Loucy (cell line): ENCODE data around the gene TEAD1.

Experiments
- H2AFZ ChIP-seq: fragments of 200-600 bp; sonication (generic); 2 replicates; pipeline ENCODE4 v1.6.0; 2016; ENCODE audit warnings: antibody characterized with exemption, mild to moderate bottlenecking, low read length, moderate library complexity
- H3F3A ChIP-seq: fragments of 200-600 bp; 2 replicates; pipeline ENCODE4 v1.6.0; 2016; ENCODE audit warnings: antibody characterized with exemption, low read depth, mild to moderate bottlenecking
- H3K27me3 ChIP-seq: fragments of 200-600 bp; sonication (generic); 2 replicates; pipeline ENCODE4 v1.6.1; 2014; ENCODE audit warnings: low read length, mild to moderate bottlenecking; ENCODE audit not compliant: insufficient read depth, poor library complexity, severe bottlenecking
- H3K36me3 ChIP-seq: fragments of 200-600 bp; sonication (generic); 2 replicates; pipeline ENCODE4 v1.6.1; 2016; ENCODE audit warnings: low read length; ENCODE audit not compliant: insufficient read depth
- H3K4me1 ChIP-seq: fragments of 200-600 bp; sonication (generic); 2 replicates; pipeline ENCODE4 v1.5.1; 2014; ENCODE audit warnings: low read length, mild to moderate bottlenecking; ENCODE audit not compliant: insufficient read depth, poor library complexity, severe bottlenecking
- H3K4me2 ChIP-seq: fragments of 200-600 bp; sonication (generic); 2 replicates; pipeline ENCODE4 v1.6.0; 2014; ENCODE audit warnings: antibody characterized with exemption, low read length, low read depth, mild to moderate bottlenecking; ENCODE audit not compliant: poor library complexity, severe bottlenecking
- H3K4me3 ChIP-seq: fragments of 200-600 bp; sonication (generic); 2 replicates; pipeline ENCODE4 v1.5.1; 2014; ENCODE audit warnings: low read length, mild to moderate bottlenecking, mixed read lengths; ENCODE audit not compliant: poor library complexity, severe bottlenecking
- H3K79me2 ChIP-seq: fragments of 200-600 bp; sonication (generic); 2 replicates; pipeline ENCODE4 v1.6.1; 2014; ENCODE audit warnings: low read length; ENCODE audit not compliant: insufficient read depth
- H3K9ac ChIP-seq: fragments of 200-600 bp; sonication (generic); 2 replicates; pipeline ENCODE4 v1.6.0; 2014; ENCODE audit warnings: mild to moderate bottlenecking, low read depth, low read length, moderate library complexity; ENCODE audit not compliant: poor library complexity, severe bottlenecking
- H3K9me2 ChIP-seq: fragments of 200-600 bp; sonication (generic); replicated peaks from 2 replicates; pipeline ENCODE4 v1.6.1; 2016; ENCODE audit warnings: low read depth, low read length, mixed read lengths
- H3K9me3 ChIP-seq: fragments of 200-600 bp; sonication (generic); 2 replicates; pipeline ENCODE4 v1.6.1; 2014; ENCODE audit warnings: mild to moderate bottlenecking, antibody characterized with exemption, low read length, low read depth; ENCODE audit not compliant: insufficient read depth
- H4K20me1 ChIP-seq: fragments of 200-600 bp; sonication (generic); 2 replicates; pipeline ENCODE4 v1.6.0; 2014; ENCODE audit warnings: antibody characterized with exemption, low read length, mild to moderate bottlenecking; ENCODE audit not compliant: insufficient read depth, poor library complexity, severe bottlenecking
- CTCF ChIP-seq: fragments of 200-600 bp; sonication (generic); conservative IDR thresholded peaks from 2 replicates; pipeline ENCODE4 v1.5.1; 2014; ENCODE audit warnings: mild to moderate bottlenecking, antibody characterized with exemption, low read length
- EZH2phosphoT487 ChIP-seq: fragments of 200-600 bp; IDR thresholded peaks from 2 replicates; pipeline ENCODE4 v1.6.1; 2018; ENCODE audit warnings: antibody characterized with exemption, mild to moderate bottlenecking, moderate library complexity, borderline replicate concordance

The TEAD1 gene

GRCh38 chr11:12687740-12688139 lies 13.5 kb downstream of the TEAD1 start:
- no peaks in the 10 kb centered on the region for H3K79me2 ChIP-seq

GRCh38 chr11:12689029-12689755 lies 15.0 kb downstream of the TEAD1 start:
- no peak overlapping the region for H3K4me3 ChIP-seq
- no peak overlapping the region for H3K4me2 ChIP-seq
- no peaks in the 10 kb centered on the region for H3K9me3 ChIP-seq
- no peaks in the 10 kb centered on the region for H3K9me2 ChIP-seq
- H2AFZ ChIP-seq = no peak overlapping the region
- peaks cover 55% of the 10 kb centered on the region for H3K27me3 ChIP-seq
- H3K9ac ChIP-seq = no peak overlapping the region
- peaks cover 8% of the 10 kb centered on the region for H3K4me1 ChIP-seq
- TF ChIP-seq CTCF = no peak
- no peak for TF ChIP-seq EZH2phosphoT487
- no peaks in the 10 kb centered on the region for H3F3A ChIP-seq
- H3K36me3 ChIP-seq = no peaks in the 10 kb centered on the region
- H3K79me2 ChIP-seq = no peaks in the 10 kb centered on the region
- H4K20me1 ChIP-seq = no peaks in the 10 kb centered on the region

More at GRCh38 chr11:12687740-12688139, 13.5 kb downstream of the TEAD1 start:
- Histone ChIP-seq H3K4me1 (no peaks in the 10 kb centered on the region), H3K27me3 (peaks cover 46% of the 10 kb centered on the region), H4K20me1 (no peaks in the 10 kb centered on the region), H3K9ac (no peak overlapping the region), H3K9me3 (no peaks in the 10 kb centered on the region), H3K36me3 (no peaks in the 10 kb centered on the region), H3K4me2 (no peak overlapping the region), H3K4me3 (no peak overlapping the region), H3F3A (no peaks in the 10 kb centered on the region), H3K9me2 (no peaks in the 10 kb centered on the region), H2AFZ (no peak overlapping the region)
- no peak for TF ChIP-seq CTCF
- TF ChIP-seq EZH2phosphoT487 = no peak

GRCh38 chr11:12690663-12691062 lies 16.4 kb downstream of the TEAD1 start:
- Histone ChIP-seq H3K79me2 (no peaks in the 10 kb centered on the region), H3K9me2 (no peaks in the 10 kb centered on the region), H4K20me1 (no peaks in the 10 kb centered on the region), H3K4me1 (peaks cover 13% of the 10 kb centered on the region), H3F3A (no peaks in the 10 kb centered on the region), H3K4me2 (no peak overlapping the region), H2AFZ (no peak overlapping the region), H3K36me3 (no peaks in the 10 kb centered on the region), H3K9me3 (no peaks in the 10 kb centered on the region), H3K27me3 (peaks cover 65% of the 10 kb centered on the region), H3K9ac (no peak overlapping the region), H3K4me3 (no peak overlapping the region)
- TF ChIP-seq CTCF (no peak), EZH2phosphoT487 (no peak)
